H9 (cell line): Measurements from ENCODE around the gene TDRD9. TPM values are rescaled to one million over a fixed set of nuclear protein-coding genes. Genes with fewer than 3 reads are reported as not detected.

Source experiments
- DNase-seq: peaks from one replicate; pipeline ENCODE4 v3.0.0-alpha.2; 2017
- H2AFZ ChIP-seq: one replicate; pipeline ENCODE4 v1.6.1; 2013; ENCODE audit warnings: mild to moderate bottlenecking, low read length, control low read depth, moderate library complexity
- H2AK5ac ChIP-seq: 2 replicates; pipeline ENCODE4 v1.6.1; 2013; ENCODE audit warnings: low read length, control low read depth, mixed read lengths; ENCODE audit not compliant: insufficient read length
- H2BK120ac ChIP-seq: one replicate; pipeline ENCODE4 v1.6.1; 2013; ENCODE audit warnings: low read depth, mild to moderate bottlenecking, low read length, control low read depth, inconsistent platforms; ENCODE audit not compliant: poor library complexity, severe bottlenecking
- H2BK12ac ChIP-seq: 2 replicates; pipeline ENCODE4 v1.6.1; 2013; ENCODE audit warnings: low read length, control low read depth, mixed read lengths, low read depth; ENCODE audit not compliant: insufficient read length
- H2BK15ac ChIP-seq: 2 replicates; pipeline ENCODE4 v1.6.1; 2013; ENCODE audit warnings: low read depth, low read length, control low read depth
- H2BK20ac ChIP-seq: one replicate; pipeline ENCODE4 v1.6.1; 2013; ENCODE audit warnings: low read depth, mild to moderate bottlenecking, low read length, control low read depth, inconsistent platforms; ENCODE audit not compliant: poor library complexity, severe bottlenecking
- H2BK5ac ChIP-seq: 2 replicates; pipeline ENCODE4 v1.6.1; 2013; ENCODE audit warnings: low read length, control low read depth, mixed read lengths; ENCODE audit not compliant: insufficient read length
- H3K14ac ChIP-seq: 2 replicates; pipeline ENCODE4 v1.6.1; 2013; ENCODE audit warnings: low read length, control low read depth; ENCODE audit not compliant: insufficient read depth
- H3K18ac ChIP-seq: 2 replicates; pipeline ENCODE4 v1.6.1; 2013; ENCODE audit warnings: low read depth, mild to moderate bottlenecking, mixed read lengths, low read length, control low read depth; ENCODE audit not compliant: insufficient read length
- H3K23ac ChIP-seq: 2 replicates; pipeline ENCODE4 v1.6.1; 2013; ENCODE audit warnings: low read length, control low read depth, mixed read lengths, low read depth; ENCODE audit not compliant: insufficient read length
- H3K23me2 ChIP-seq: 2 replicates; pipeline ENCODE4 v1.6.1; 2013; ENCODE audit warnings: low read depth, mild to moderate bottlenecking, mixed read lengths, low read length, control low read depth; ENCODE audit not compliant: insufficient read length, poor library complexity, severe bottlenecking
- H3K27ac ChIP-seq: 2 replicates; pipeline ENCODE4 v1.5.1; 2013; ENCODE audit warnings: low read length, control low read depth, mixed read lengths, low read depth; ENCODE audit not compliant: insufficient read length
- H3K27me3 ChIP-seq: 2 replicates; pipeline ENCODE4 v1.6.1; 2013; ENCODE audit warnings: low read length, control low read depth, inconsistent platforms; ENCODE audit not compliant: insufficient read depth
- H3K4ac ChIP-seq: 2 replicates; pipeline ENCODE4 v1.6.1; 2013; ENCODE audit warnings: low read depth, mild to moderate bottlenecking, control low read depth, inconsistent platforms, low read length, moderate library complexity
- H3K4me1 ChIP-seq: 2 replicates; pipeline ENCODE4 v1.6.1; 2013; ENCODE audit warnings: low read length, control low read depth, inconsistent platforms; ENCODE audit not compliant: insufficient read depth
- H3K4me2 ChIP-seq: 2 replicates; pipeline ENCODE4 v1.6.1; 2013; ENCODE audit warnings: low read length, control low read depth, mixed read lengths; ENCODE audit not compliant: insufficient read length, insufficient read depth
- H3K56ac ChIP-seq: 2 replicates; pipeline ENCODE4 v1.6.1; 2013; ENCODE audit warnings: low read depth, mild to moderate bottlenecking, mixed read lengths, low read length, control low read depth; ENCODE audit not compliant: insufficient read length
- H3K79me1 ChIP-seq: 2 replicates; pipeline ENCODE4 v1.6.1; 2013; ENCODE audit warnings: low read depth, mild to moderate bottlenecking, moderate library complexity, low read length, control low read depth, inconsistent platforms; ENCODE audit not compliant: insufficient read depth, poor library complexity, severe bottlenecking
- H3K79me2 ChIP-seq: 2 replicates; pipeline ENCODE4 v1.6.1; 2013; ENCODE audit warnings: low read length, control low read depth, inconsistent platforms; ENCODE audit not compliant: insufficient read depth
- H3K9ac ChIP-seq: 2 replicates; pipeline ENCODE4 v1.6.1; 2013; ENCODE audit warnings: low read length, control low read depth, mixed read lengths; ENCODE audit not compliant: insufficient read length; ENCODE audit errors: extremely low read depth
- H3K9me3 ChIP-seq: one replicate; pipeline ENCODE4 v1.6.1; 2013; ENCODE audit warnings: low read depth, low read length, inconsistent platforms; ENCODE audit not compliant: control insufficient read depth
- H3T11ph ChIP-seq: one replicate; pipeline ENCODE4 v1.6.1; 2013; ENCODE audit warnings: mild to moderate bottlenecking, low read length, control low read depth, inconsistent platforms
- H4K20me1 ChIP-seq: one replicate; pipeline ENCODE4 v1.6.1; 2013; ENCODE audit not compliant: control insufficient read depth, insufficient read length, insufficient read depth
- H4K5ac ChIP-seq: 2 replicates; pipeline ENCODE4 v1.6.1; 2013; ENCODE audit warnings: low read depth, mild to moderate bottlenecking, mixed read lengths, low read length, control low read depth; ENCODE audit not compliant: insufficient read length
- H4K8ac ChIP-seq: replicated peaks from 2 replicates; pipeline ENCODE4 v1.6.1; 2013; ENCODE audit warnings: low read length, control low read depth, mixed read lengths, low read depth; ENCODE audit not compliant: insufficient read length
- H4K91ac ChIP-seq: 2 replicates; pipeline ENCODE4 v1.6.1; 2013; ENCODE audit warnings: low read depth, mild to moderate bottlenecking, moderate library complexity, mixed read lengths, low read length, control low read depth; ENCODE audit not compliant: insufficient read length
- H3K27ac Mint-ChIP-seq, 3 experiments: 2 replicates in 2 of 3; 3 replicates in 1 of 3; pipeline ENCODE4 v1.8.0; 2020 to 2021; ENCODE audit warnings: mixed read lengths in 3 of 3, mild to moderate bottlenecking in 1 of 3, moderate library complexity in 1 of 3
- H3K27me3 Mint-ChIP-seq: 2 replicates; pipeline ENCODE4 v1.8.0; 2021; ENCODE audit warnings: low read depth, mild to moderate bottlenecking, moderate library complexity, mixed read lengths
- H3K36me3 Mint-ChIP-seq, 3 experiments: 2 replicates in 2 of 3; 3 replicates in 1 of 3; pipeline ENCODE4 v1.8.0; 2020 to 2021; ENCODE audit warnings: low read depth in 3 of 3, mixed read lengths in 3 of 3; ENCODE audit not compliant: insufficient read depth in 1 of 3
- H3K4me1 Mint-ChIP-seq, 2 experiments: 2 replicates each; pipeline ENCODE4 v1.8.0; 2020; ENCODE audit warnings: mixed read lengths in 2 of 2
- H3K4me3 Mint-ChIP-seq, 2 experiments: 2 replicates in 1 of 2; 3 replicates in 1 of 2; pipeline ENCODE4 v1.8.0; 2020 to 2021; ENCODE audit warnings: mild to moderate bottlenecking in 2 of 2, mixed read lengths in 2 of 2, moderate library complexity in 1 of 2
- H3K9me3 Mint-ChIP-seq, 2 experiments: 2 replicates in 1 of 2; 3 replicates in 1 of 2; pipeline ENCODE4 v1.8.0; 2020; ENCODE audit warnings: mild to moderate bottlenecking in 2 of 2, mixed read lengths in 2 of 2, moderate library complexity in 1 of 2
- WGBS: extraction: QIAGEN DNeasy Blood & Tissue Kit; methylation state at CpG from one replicate; pipeline ENCODE4 v1.1.7; 2013; ENCODE audit warnings: missing lambda C conversion rate, low lambda C conversion rate, mixed read lengths; ENCODE audit not compliant: insufficient read length; ENCODE audit errors: extremely low coverage; 5-methylcytosine and 5-hydroxymethylcytosine counted together
- total RNA-seq: library from RNA; stranded (reverse); gene quantifications from 2 replicates; pipeline ENCODE4 v1.2.1, GENCODE V29; 2021
- TF ChIP-seq, protein P1 (sequence below): fragments of 200-600 bp; sonication (generic); conservative IDR thresholded peaks from 3 replicates; pipeline ENCODE4 v1.8.0; 2021; ENCODE audit warnings: antibody characterized with exemption, mild to moderate bottlenecking

The TDRD9 gene
- total RNA-seq, 1 experiment from 2014 or later = not detected

DNA sequence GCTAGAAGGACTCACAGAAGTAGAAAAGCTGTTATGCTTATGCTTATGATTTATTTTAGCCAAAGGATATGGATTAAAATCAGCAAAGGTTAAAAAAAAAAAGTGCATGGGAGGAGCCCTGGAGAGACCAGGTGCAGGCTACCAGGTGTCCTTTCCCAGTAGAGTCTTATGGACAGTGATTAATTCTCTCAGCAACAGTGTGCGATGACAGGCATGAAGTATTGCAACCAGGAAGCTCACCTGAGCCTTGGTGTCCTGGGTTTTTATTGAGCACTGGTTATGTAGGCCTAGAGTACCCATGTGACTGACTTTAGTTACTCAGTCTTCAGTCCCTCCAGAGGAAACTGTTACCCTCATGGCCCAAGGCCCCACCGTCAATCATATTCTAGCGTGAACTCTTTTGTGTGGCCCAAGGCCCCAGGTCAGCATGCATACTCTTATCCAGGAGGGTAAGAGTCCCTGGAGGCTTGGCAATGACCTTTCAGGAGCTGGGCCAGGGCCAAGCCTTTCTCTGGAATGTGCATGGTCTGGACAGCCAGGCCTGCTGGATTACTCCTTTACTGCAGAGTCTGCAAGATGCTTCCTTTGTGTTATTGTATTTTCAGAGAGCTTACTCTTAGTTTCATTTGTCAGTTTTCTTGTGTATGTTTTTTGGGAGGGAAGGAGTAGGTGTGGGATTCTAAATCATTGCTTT, 83.7 kb downstream of the TDRD9 start:
- DNase-seq = no peak
- no peaks in the 10 kb centered on the region for H3K4me1 ChIP-seq
- peaks cover 2% of the 10 kb centered on the region; the same call in 1 of the 2 replicates for H3K27me3 Mint-ChIP-seq
- no peaks in the 10 kb centered on the region for H3K9me3 Mint-ChIP-seq
- H3K56ac ChIP-seq = no peak overlapping the region
- H3K9ac ChIP-seq = no peak overlapping the region
- no peak overlapping the region for H2BK12ac ChIP-seq
- no peak overlapping the region for H2AFZ ChIP-seq
- no peak overlapping the region for H3T11ph ChIP-seq
- no peaks in the 10 kb centered on the region for H3K36me3 Mint-ChIP-seq
- H2AK5ac ChIP-seq = no peak overlapping the region
- no CpG with 5 or more reads among the region's 3 CpGs for WGBS
- no peak overlapping the region for H2BK120ac ChIP-seq
- no peaks in the 10 kb centered on the region for H3K4me1 Mint-ChIP-seq
- H2BK15ac ChIP-seq = no peak overlapping the region
- H4K91ac ChIP-seq = no peak overlapping the region
- H3K18ac ChIP-seq = no peak overlapping the region
- H3K23ac ChIP-seq = no peak overlapping the region
- no peaks in the 10 kb centered on the region for H3K27me3 ChIP-seq
- no peak overlapping the region for H4K8ac ChIP-seq
- H3K9me3 ChIP-seq = no peaks in the 10 kb centered on the region
- TF ChIP-seq, protein P1, sequence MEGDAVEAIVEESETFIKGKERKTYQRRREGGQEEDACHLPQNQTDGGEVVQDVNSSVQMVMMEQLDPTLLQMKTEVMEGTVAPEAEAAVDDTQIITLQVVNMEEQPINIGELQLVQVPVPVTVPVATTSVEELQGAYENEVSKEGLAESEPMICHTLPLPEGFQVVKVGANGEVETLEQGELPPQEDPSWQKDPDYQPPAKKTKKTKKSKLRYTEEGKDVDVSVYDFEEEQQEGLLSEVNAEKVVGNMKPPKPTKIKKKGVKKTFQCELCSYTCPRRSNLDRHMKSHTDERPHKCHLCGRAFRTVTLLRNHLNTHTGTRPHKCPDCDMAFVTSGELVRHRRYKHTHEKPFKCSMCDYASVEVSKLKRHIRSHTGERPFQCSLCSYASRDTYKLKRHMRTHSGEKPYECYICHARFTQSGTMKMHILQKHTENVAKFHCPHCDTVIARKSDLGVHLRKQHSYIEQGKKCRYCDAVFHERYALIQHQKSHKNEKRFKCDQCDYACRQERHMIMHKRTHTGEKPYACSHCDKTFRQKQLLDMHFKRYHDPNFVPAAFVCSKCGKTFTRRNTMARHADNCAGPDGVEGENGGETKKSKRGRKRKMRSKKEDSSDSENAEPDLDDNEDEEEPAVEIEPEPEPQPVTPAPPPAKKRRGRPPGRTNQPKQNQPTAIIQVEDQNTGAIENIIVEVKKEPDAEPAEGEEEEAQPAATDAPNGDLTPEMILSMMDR = no peak
- H4K5ac ChIP-seq = no peak overlapping the region
- H2BK20ac ChIP-seq = no peak overlapping the region
- no peak overlapping the region for H3K4ac ChIP-seq
- no peak overlapping the region for H3K27ac ChIP-seq
- no peaks in the 10 kb centered on the region for H3K79me1 ChIP-seq
- no peak overlapping the region for H3K14ac ChIP-seq
- H3K79me2 ChIP-seq = no peaks in the 10 kb centered on the region
- H3K4me2 ChIP-seq = no peak overlapping the region
- H2BK5ac ChIP-seq = no peak overlapping the region
- H3K23me2 ChIP-seq = no peaks in the 10 kb centered on the region
- H4K20me1 ChIP-seq = no peaks in the 10 kb centered on the region
- H3K4me3 Mint-ChIP-seq = no peak overlapping the region
- no peak overlapping the region for H3K27ac Mint-ChIP-seq
